HFF-Myc (cell line): ENCODE data around the gene TAL2.
"Not testable (repeated sequence)": the region's sequence is repeated elsewhere in the genome, so short reads cannot be mapped to it uniquely, and the experiment has no call there.

ENCODE experiments used
- DNase-seq: peaks from one replicate; pipeline ENCODE4 v3.0.0-alpha.2; 2011; ENCODE audit warnings: low read depth; ENCODE audit errors: extremely low read depth
- H3K4me3 ChIP-seq: replicated peaks from 2 replicates; pipeline ENCODE4 v1.5.1; 2011; ENCODE audit warnings: low read depth, mild to moderate bottlenecking, control low read depth, low read length
- CTCF ChIP-seq: IDR thresholded peaks from 2 replicates; pipeline ENCODE4 v1.5.1; 2012; ENCODE audit warnings: mild to moderate bottlenecking, low read depth, low read length, control low read depth; ENCODE audit errors: missing control alignments

The TAL2 gene

GRCh38 chr9:105701145-105701544 lies 38.9 kb downstream of the TAL2 start:
- no peak overlapping the region for H3K4me3 ChIP-seq
- no peak for DNase-seq
- TF ChIP-seq CTCF = no peak

GRCh38 chr9:105702207-105702606 lies 40.0 kb downstream of the TAL2 start:
- no peak overlapping the region for H3K4me3 ChIP-seq
- no peak for TF ChIP-seq CTCF
- DNase-seq = no peak

- not testable (repeated sequence) for H3K4me3 ChIP-seq, DNase-seq
These were observed 41.4 kb downstream of the TAL2 start for GRCh38 chr9:105703638-105704037.

- DNase-seq = no peak
- no peak for TF ChIP-seq CTCF
- H3K4me3 ChIP-seq = no peak overlapping the region
These were observed 43.9 kb downstream of the TAL2 start for GRCh38 chr9:105706156-105706555.

- no peak for DNase-seq
- TF ChIP-seq CTCF = no peak
- H3K4me3 ChIP-seq = no peak overlapping the region
These were observed 46.1 kb downstream of the TAL2 start for GRCh38 chr9:105708405-105708804.

GRCh38 chr9:105710638-105711037 lies 48.4 kb downstream of the TAL2 start:
- H3K4me3 ChIP-seq = no peak overlapping the region
- no peak for DNase-seq
- no peak for TF ChIP-seq CTCF

GRCh38 chr9:105711867-105712266 lies 49.6 kb downstream of the TAL2 start:
- no peak for TF ChIP-seq CTCF
- DNase-seq = no peak
- no peak overlapping the region for H3K4me3 ChIP-seq
